Fibroblast of lung (primary cell): Measurements from ENCODE around the gene WWOX. TPM values are rescaled to one million over a fixed set of nuclear protein-coding genes. Genes with fewer than 3 reads are reported as not detected.

Experiments
- DNase-seq, 2 donors: peaks; one replicate each; pipeline versions ENCODE4 v3.0.0 to v3.0.0-alpha.2; 2010; ENCODE audit warnings: low read depth in 2 of 2
- H2AFZ ChIP-seq: 2 replicates; pipeline ENCODE4 v1.5.1; 2012; ENCODE audit warnings: low read length, control low read depth, inconsistent platforms
- H3K27ac ChIP-seq: 2 replicates; pipeline ENCODE4 v1.5.1; 2011; ENCODE audit warnings: low read length, control low read depth; ENCODE audit not compliant: insufficient read depth
- H3K27me3 ChIP-seq: 2 replicates; pipeline ENCODE4 v1.5.1; 2011; ENCODE audit warnings: mild to moderate bottlenecking, low read length; ENCODE audit not compliant: control insufficient read depth, insufficient read depth
- H3K36me3 ChIP-seq: 2 replicates; pipeline ENCODE4 v1.5.1; 2011; ENCODE audit warnings: low read length; ENCODE audit not compliant: control insufficient read depth, insufficient read depth
- H3K4me1 ChIP-seq: 2 replicates; pipeline ENCODE4 v1.5.1; 2011; ENCODE audit warnings: low read length; ENCODE audit not compliant: control insufficient read depth, insufficient read depth; ENCODE audit errors: extremely low read depth
- H3K4me2 ChIP-seq: 2 replicates; pipeline ENCODE4 v1.5.1; 2011; ENCODE audit warnings: low read length, control low read depth; ENCODE audit not compliant: insufficient read depth; ENCODE audit errors: extremely low read depth
- H3K4me3 ChIP-seq, 4 experiments: fragments of 200-600 bp in 1 of 4; sonication (generic) in 1 of 4; replicated peaks in 1 of 4; 2 replicates each; pipeline ENCODE4 v1.5.1; 2011 to 2016; ENCODE audit warnings: low read length in 4 of 4, low read depth in 3 of 4, mild to moderate bottlenecking in 3 of 4, control low read depth in 2 of 4, inconsistent platforms in 1 of 4, mixed read lengths in 1 of 4; ENCODE audit not compliant: insufficient read depth in 1 of 4; ENCODE audit errors: control extremely low read depth in 1 of 4
- H3K79me2 ChIP-seq: 2 replicates; pipeline ENCODE4 v1.5.1; 2012; ENCODE audit warnings: mild to moderate bottlenecking, low read length, inconsistent platforms; ENCODE audit not compliant: control insufficient read depth, insufficient read depth
- H3K9ac ChIP-seq: 2 replicates; pipeline ENCODE4 v1.5.1; 2011; ENCODE audit warnings: mild to moderate bottlenecking, low read length, control low read depth; ENCODE audit not compliant: insufficient read depth
- H3K9me3 ChIP-seq: 2 replicates; pipeline ENCODE4 v1.5.1; 2012; ENCODE audit warnings: low read depth, low read length; ENCODE audit not compliant: control insufficient read depth, insufficient read depth
- H4K20me1 ChIP-seq: 2 replicates; pipeline ENCODE4 v1.5.1; 2011; ENCODE audit warnings: low read length; ENCODE audit not compliant: control insufficient read depth, insufficient read depth; ENCODE audit errors: extremely low read depth
- EZH2 ChIP-seq: IDR thresholded peaks from 2 replicates; pipeline ENCODE4 v1.5.1; 2012; ENCODE audit warnings: low read length, control low read depth, mild to moderate bottlenecking; ENCODE audit errors: missing control alignments
- polyA plus RNA-seq, 2 donors: library from polyadenylated mRNA; depleted of rRNA in 1 of 2; stranded (reverse) in 1 of 2; unstranded in 1 of 2; fragments of >200 nt; gene quantifications; 2 replicates each; pipeline ENCODE4 v1.2.1, GENCODE V29; 2011 to 2012; ENCODE audit warnings: missing spikeins in 1 of 2
- total RNA-seq: library from RNA; depleted of rRNA; stranded (reverse); fragments of >200 nt; gene quantifications from 2 replicates; pipeline ENCODE4 v1.2.1, GENCODE V29; 2014
- TF ChIP-seq, protein P1 (sequence below), 2 donors: IDR thresholded peaks in 1 of 2; conservative IDR thresholded peaks in 1 of 2; 1 replicate in 1 of 2; 2 replicates in 1 of 2; pipeline ENCODE4 v1.5.1; 2011 to 2012; ENCODE audit warnings: low read length in 2 of 2, control low read depth in 1 of 2, inconsistent platforms in 1 of 2, low read depth in 1 of 2, mild to moderate bottlenecking in 1 of 2

Gene WWOX
- total and polyA plus RNA-seq, 2 donors (not counting 1 experiment from before 2014, with no cell fraction given), result 5.6 to 16.3 TPM

DNA sequence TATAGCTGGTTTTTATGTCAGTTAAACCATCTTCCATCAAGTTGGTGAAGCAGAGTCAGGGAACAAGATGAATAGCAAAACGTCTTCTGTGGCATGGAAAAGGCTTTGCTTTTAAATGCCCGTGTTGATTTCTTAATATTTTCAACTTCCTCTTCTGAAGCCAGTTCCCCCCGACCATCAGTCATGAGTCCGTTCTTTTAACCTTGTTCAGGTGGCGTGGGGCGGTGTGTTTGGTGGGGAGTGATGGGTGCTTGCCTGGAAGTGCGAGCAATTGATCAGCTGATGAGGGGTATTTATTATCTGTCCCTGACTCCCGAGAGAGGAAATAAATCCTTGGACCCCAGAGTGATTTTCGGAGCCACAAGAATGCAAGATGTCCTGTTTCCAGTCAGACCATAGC, 147.1 kb downstream of the WWOX start:
- no peaks in the 10 kb centered on the region for H3K79me2 ChIP-seq
- H3K36me3 ChIP-seq, result no peaks in the 10 kb centered on the region
- H3K9ac ChIP-seq, result no peak overlapping the region
- H4K20me1 ChIP-seq, result no peaks in the 10 kb centered on the region
- no peak overlapping the region for H2AFZ ChIP-seq
- H3K4me2 ChIP-seq, result no peak overlapping the region
- TF ChIP-seq, protein P1, sequence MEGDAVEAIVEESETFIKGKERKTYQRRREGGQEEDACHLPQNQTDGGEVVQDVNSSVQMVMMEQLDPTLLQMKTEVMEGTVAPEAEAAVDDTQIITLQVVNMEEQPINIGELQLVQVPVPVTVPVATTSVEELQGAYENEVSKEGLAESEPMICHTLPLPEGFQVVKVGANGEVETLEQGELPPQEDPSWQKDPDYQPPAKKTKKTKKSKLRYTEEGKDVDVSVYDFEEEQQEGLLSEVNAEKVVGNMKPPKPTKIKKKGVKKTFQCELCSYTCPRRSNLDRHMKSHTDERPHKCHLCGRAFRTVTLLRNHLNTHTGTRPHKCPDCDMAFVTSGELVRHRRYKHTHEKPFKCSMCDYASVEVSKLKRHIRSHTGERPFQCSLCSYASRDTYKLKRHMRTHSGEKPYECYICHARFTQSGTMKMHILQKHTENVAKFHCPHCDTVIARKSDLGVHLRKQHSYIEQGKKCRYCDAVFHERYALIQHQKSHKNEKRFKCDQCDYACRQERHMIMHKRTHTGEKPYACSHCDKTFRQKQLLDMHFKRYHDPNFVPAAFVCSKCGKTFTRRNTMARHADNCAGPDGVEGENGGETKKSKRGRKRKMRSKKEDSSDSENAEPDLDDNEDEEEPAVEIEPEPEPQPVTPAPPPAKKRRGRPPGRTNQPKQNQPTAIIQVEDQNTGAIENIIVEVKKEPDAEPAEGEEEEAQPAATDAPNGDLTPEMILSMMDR (conservative IDR thresholded peaks at IDR 0.05 in 1 of 2, IDR thresholded peaks at IDR 0.05 in 1 of 2; ENCODE audit: low read depth in 1 of 2, low read length in 2 of 2), result no peak
- no peak for TF ChIP-seq EZH2
- H3K4me1 ChIP-seq, result no peaks in the 10 kb centered on the region
- H3K9me3 ChIP-seq, result no peaks in the 10 kb centered on the region
- no peaks in the 10 kb centered on the region for H3K27me3 ChIP-seq
- H3K27ac ChIP-seq, result no peak overlapping the region
- no peak for DNase-seq
- H3K4me3 ChIP-seq, result no peak overlapping the region

DNA sequence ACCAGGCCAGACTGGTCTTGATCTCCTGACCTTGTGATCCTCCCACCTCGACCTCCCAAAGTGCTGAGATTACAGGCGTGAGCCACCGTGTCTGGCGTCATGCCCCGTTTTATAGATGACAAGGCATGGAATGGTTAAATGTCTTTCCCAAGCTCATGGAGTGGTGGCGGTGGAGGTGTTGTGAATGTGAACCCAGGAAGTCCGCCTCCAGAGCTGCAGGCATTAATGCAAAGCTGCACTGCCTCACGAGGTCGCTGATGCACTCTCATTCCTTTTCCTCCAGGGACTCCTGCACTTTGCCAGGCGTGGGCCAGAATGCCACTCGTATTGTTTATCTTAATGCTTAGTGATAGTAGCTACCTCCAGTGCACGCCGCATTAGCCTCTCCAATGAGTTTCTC, 149.6 kb downstream of the WWOX start:
- no peak for TF ChIP-seq EZH2
- H4K20me1 ChIP-seq, result no peaks in the 10 kb centered on the region
- H3K4me3 ChIP-seq, result no peak overlapping the region
- no peak overlapping the region for H2AFZ ChIP-seq
- no peak overlapping the region for H3K9ac ChIP-seq
- no peaks in the 10 kb centered on the region for H3K4me1 ChIP-seq
- H3K4me2 ChIP-seq, result no peak overlapping the region
- H3K36me3 ChIP-seq, result no peaks in the 10 kb centered on the region
- H3K9me3 ChIP-seq, result no peaks in the 10 kb centered on the region
- no peak overlapping the region for H3K27ac ChIP-seq
- no peaks in the 10 kb centered on the region for H3K79me2 ChIP-seq
- no peak for DNase-seq
- H3K27me3 ChIP-seq, result no peaks in the 10 kb centered on the region

DNA sequence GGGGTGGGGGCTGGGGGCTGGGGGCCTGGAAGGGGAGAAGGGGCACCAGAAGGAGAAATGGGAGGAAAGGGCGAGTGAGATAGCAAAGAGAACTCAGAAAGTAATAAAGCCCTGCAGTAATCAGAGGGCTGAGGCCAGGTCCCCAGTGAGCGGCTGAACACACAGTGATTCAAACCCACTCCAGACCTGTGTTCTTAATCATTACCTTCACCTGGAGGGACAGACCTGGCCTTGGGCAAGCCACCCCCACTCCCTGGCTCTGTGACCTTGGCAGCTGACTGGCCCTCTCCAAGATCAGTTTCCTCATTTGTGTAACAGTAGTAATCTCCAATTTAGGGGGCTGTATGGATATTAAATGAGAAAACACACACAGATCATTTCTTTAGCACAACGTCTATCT, 150.4 kb downstream of the WWOX start:
- H3K4me2 ChIP-seq, result no peak overlapping the region
- H3K27me3 ChIP-seq, result no peaks in the 10 kb centered on the region
- H3K9ac ChIP-seq, result no peak overlapping the region
- no peak for DNase-seq
- no peak for TF ChIP-seq EZH2
- TF ChIP-seq, protein P1 (conservative IDR thresholded peaks at IDR 0.05 in 1 of 2, IDR thresholded peaks at IDR 0.05 in 1 of 2; ENCODE audit: low read depth in 1 of 2, low read length in 2 of 2), result no peak
- no peaks in the 10 kb centered on the region for H4K20me1 ChIP-seq
- H2AFZ ChIP-seq, result no peak overlapping the region
- no peaks in the 10 kb centered on the region for H3K4me1 ChIP-seq
- no peaks in the 10 kb centered on the region for H3K79me2 ChIP-seq
- no peaks in the 10 kb centered on the region for H3K36me3 ChIP-seq
- H3K27ac ChIP-seq, result no peak overlapping the region
- H3K4me3 ChIP-seq, result no peak overlapping the region
- no peaks in the 10 kb centered on the region for H3K9me3 ChIP-seq

DNA sequence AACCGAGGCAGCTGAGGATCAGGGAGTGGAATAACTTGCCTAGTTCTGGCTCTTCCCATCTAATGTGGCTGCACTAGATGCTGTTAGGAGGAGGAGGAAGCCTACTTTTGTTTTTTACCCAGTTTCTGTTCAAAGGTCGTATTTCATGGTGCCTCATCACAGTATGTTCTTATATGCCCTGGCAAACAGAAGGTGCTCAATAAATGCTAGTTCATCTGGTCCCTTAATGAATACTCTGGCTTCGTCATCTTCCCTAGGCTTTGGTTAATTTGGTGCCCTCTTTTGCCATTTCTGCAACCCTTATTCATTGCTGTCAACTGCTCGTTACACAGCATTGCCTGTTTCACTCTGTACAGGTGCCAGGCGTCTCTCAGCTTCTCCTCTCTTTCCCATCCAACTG, 151.7 kb downstream of the WWOX start:
- no peak for TF ChIP-seq EZH2
- TF ChIP-seq, protein P1 (conservative IDR thresholded peaks at IDR 0.05 in 1 of 2, IDR thresholded peaks at IDR 0.05 in 1 of 2; ENCODE audit: low read depth in 1 of 2, low read length in 2 of 2), result no peak
- Histone ChIP-seq H3K27me3 (no peaks in the 10 kb centered on the region), H3K4me2 (no peak overlapping the region), H3K9me3 (no peaks in the 10 kb centered on the region), H3K4me1 (no peaks in the 10 kb centered on the region), H3K79me2 (no peaks in the 10 kb centered on the region), H3K4me3 (no peak overlapping the region), H2AFZ (no peak overlapping the region), H3K9ac (no peak overlapping the region), H4K20me1 (no peaks in the 10 kb centered on the region), H3K27ac (no peak overlapping the region), H3K36me3 (no peaks in the 10 kb centered on the region)
- no peak for DNase-seq
